HepG2 (cell line): Measurements from ENCODE around the gene GOLT1A. TPM values are rescaled to one million over a fixed set of nuclear protein-coding genes. Genes with fewer than 3 reads are reported as not detected.

Experiments
- ARID4A ChIP-seq: sonication (generic); formaldehyde crosslinking; IDR thresholded peaks from 2 replicates; pipeline ENCODE4 v1.5.0; 2020; ENCODE audit warnings: mild to moderate bottlenecking, missing genetic modification reagents, borderline replicate concordance
- IKZF1 ChIP-seq: fragments of 450-650 bp; IDR thresholded peaks from 2 replicates; pipeline ENCODE4 v1.7.1; 2016
- KDM5A ChIP-seq: fragments of 200-600 bp; sonication (generic); IDR thresholded peaks from 2 replicates; pipeline ENCODE4 v1.7.0; 2018; ENCODE audit warnings: antibody characterized with exemption, mild to moderate bottlenecking, low read length, borderline replicate concordance
- MTA3 ChIP-seq: sonication (generic); formaldehyde crosslinking; IDR thresholded peaks from 2 replicates; pipeline ENCODE4 v1.4.0; 2020; ENCODE audit warnings: missing genetic modification reagents
- PRPF4 ChIP-seq: fragments of 200-400 bp; formaldehyde crosslinking; IDR thresholded peaks from 2 replicates; pipeline ENCODE4 v1.6.1; 2016; ENCODE audit warnings: low read length, low read depth; ENCODE audit not compliant: poor library complexity, severe bottlenecking
- SNAPC4 ChIP-seq: sonication (generic); formaldehyde crosslinking; IDR thresholded peaks from 2 replicates; pipeline ENCODE4 v1.4.0; 2020; ENCODE audit warnings: mild to moderate bottlenecking, missing genetic modification reagents
- ZBTB34 ChIP-seq: sonication (generic); formaldehyde crosslinking; IDR thresholded peaks from 2 replicates; pipeline ENCODE4 v1.8.0; 2022; ENCODE audit warnings: mild to moderate bottlenecking, missing genetic modification reagents
- ZNF318 ChIP-seq: sonication (generic); formaldehyde crosslinking; IDR thresholded peaks from 2 replicates; pipeline ENCODE4 v1.4.0; 2020; ENCODE audit warnings: mild to moderate bottlenecking, missing genetic modification reagents
- ZNF629 ChIP-seq: sonication (generic); formaldehyde crosslinking; conservative IDR thresholded peaks from 2 replicates; pipeline ENCODE4 v1.5.0; 2020; ENCODE audit warnings: missing genetic modification reagents
- polyA plus RNA-seq, 8 experiments: library from polyadenylated mRNA; depleted of rRNA in 3 of 8; stranded (reverse) in 7 of 8; unstranded in 1 of 8; fragments of >200 nt; fragmentation: Illumina TruSeq in 4 of 8; extraction: Trizol in 4 of 8; gene quantifications; 2 replicates each; pipeline versions ENCODE4 v1.2.1 to v1.2.3, GENCODE V29; 2011 to 2016; ENCODE audit warnings: low read depth in 4 of 8, missing spikeins in 1 of 8, mixed read lengths in 1 of 8; ENCODE audit not compliant: insufficient read depth in 1 of 8
- total RNA-seq, 5 experiments: library from RNA; depleted of rRNA; stranded (reverse); fragments of >200 nt; fragmentation: Illumina TruSeq; extraction: Trizol; gene quantifications; 2 replicates each; pipeline ENCODE4 v1.2.3, GENCODE V29; 2016; ENCODE audit warnings: low read depth in 1 of 5

GOLT1A gene
- total and polyA plus RNA-seq, 2 of the 13 experiments (the other 11 are each of a cell fraction or from before 2014, with no cell fraction given) = 25.8 to 28.0 TPM

- TF ChIP-seq ZNF318 (no peak), MTA3 (CRISPR knock-in tag) (no peak), ZBTB34 (CRISPR knock-in tag) (no peak), ARID4A (CRISPR knock-in tag) (peak; percentile 30; the same call in 1 of the 2 replicates), KDM5A (no peak), IKZF1 (no peak), SNAPC4 (CRISPR knock-in tag) (no peak), ZNF629 (no peak), PRPF4 (no peak)
Observed at GRCh38 chr1:204260601-204261197, 46.9 kb upstream of the GOLT1A start (continued).
